Calu3 (cell line): Measurements from ENCODE around the gene ATXN7L1. TPM values are rescaled to one million over a fixed set of nuclear protein-coding genes. Genes with fewer than 3 reads are reported as not detected.

Experiments
- BruUV-seq: library from RNA; stranded (reverse); fragments of 400-500 nt; replicated peaks from 2 replicates; lab custom pipeline; 2021; lab: Mats Ljungman, UMichigan
- CTCF ChIA-PET: fragments of 300-600 bp; sonication (Branson Sonifier 250); formaldehyde crosslinking; loops from one replicate; lab custom pipeline; 2022; ENCODE audit warnings: antibody characterized with exemption; lab: Charles Lee
- DNase-seq: peaks from one replicate; pipeline ENCODE4 v3.0.0; 2022
- H3K27ac Mint-ChIP-seq: one replicate; pipeline ENCODE4 v1.8.0; 2022; ENCODE audit warnings: mixed read lengths; ENCODE audit not compliant: unreplicated experiment
- H3K27me3 Mint-ChIP-seq: one replicate; pipeline ENCODE4 v1.8.0; 2022; ENCODE audit warnings: mixed read lengths; ENCODE audit not compliant: unreplicated experiment
- H3K36me3 Mint-ChIP-seq: one replicate; pipeline ENCODE4 v1.8.0; 2022; ENCODE audit warnings: mild to moderate bottlenecking, moderate library complexity, mixed read lengths; ENCODE audit not compliant: insufficient read depth, unreplicated experiment
- H3K4me1 Mint-ChIP-seq: one replicate; pipeline ENCODE4 v1.8.0; 2022; ENCODE audit warnings: mild to moderate bottlenecking, low read depth, mixed read lengths; ENCODE audit not compliant: unreplicated experiment
- H3K4me3 Mint-ChIP-seq: one replicate; pipeline ENCODE4 v1.8.0; 2022; ENCODE audit warnings: mild to moderate bottlenecking, low read depth, moderate library complexity, mixed read lengths; ENCODE audit not compliant: unreplicated experiment
- H3K9me3 Mint-ChIP-seq: one replicate; pipeline ENCODE4 v1.8.0; 2022; ENCODE audit warnings: low read depth, mixed read lengths; ENCODE audit not compliant: unreplicated experiment
- CTCF ChIP-seq: fragments of 200-600 bp; IDR thresholded peaks from one replicate; pipeline ENCODE4 v1.8.0; 2022; ENCODE audit warnings: antibody characterized with exemption; ENCODE audit not compliant: unreplicated experiment
- intact Hi-C: fragments of 100-400 bp; cut with micrococcal nuclease; formaldehyde crosslinking; loops from one replicate; pipeline ENCODE4 v1.10.0; 2022; ENCODE audit not compliant: unreplicated experiment
- total RNA-seq: library from RNA; stranded (reverse); gene quantifications from 2 replicates; pipeline ENCODE4 v1.2.3, GENCODE V29; 2022

Gene ATXN7L1
- total RNA-seq, 1 experiment from 2014 or later, result 12.0 TPM

- CTCF ChIA-PET, result no interaction called here
- H3K36me3 Mint-ChIP-seq, result peaks cover 4% of the 10 kb centered on the region
- DNase-seq, result no peak
- no peaks in the 10 kb centered on the region for H3K27me3 Mint-ChIP-seq
- H3K9me3 Mint-ChIP-seq, result peaks cover 4% of the 10 kb centered on the region
- H3K4me1 Mint-ChIP-seq, result no peaks in the 10 kb centered on the region
- no peak for TF ChIP-seq CTCF
- H3K4me3 Mint-ChIP-seq, result no peak overlapping the region
- H3K27ac Mint-ChIP-seq, result no peak overlapping the region
- BruUV-seq, result no TSS peak
- intact Hi-C loops, result no loop called here
Measured at GRCh38 chr7:105911961-105912575, 35.7 kb upstream of the ATXN7L1 start.

- CTCF ChIA-PET, result interaction anchor here (0.6 kb wide), 2 partner anchors 55 to 74 kb away, joined by 3 to 4 read pairs; no protein-coding TSS in a partner anchor
- no peak overlapping the region for H3K4me3 Mint-ChIP-seq
Measured at GRCh38 chr7:105910172-105910571, 33.8 kb upstream of the ATXN7L1 start.

GRCh38 chr7:105909742-105910141 lies 33.3 kb upstream of the ATXN7L1 start:
- CTCF ChIA-PET, result interaction anchor here (0.6 kb wide), 1 partner anchor 55 kb away, joined by 3 read pairs; no protein-coding TSS in a partner anchor
- peaks cover 4% of the 10 kb centered on the region for H3K9me3 Mint-ChIP-seq
- no peaks in the 10 kb centered on the region for H3K27me3 Mint-ChIP-seq
- no peaks in the 10 kb centered on the region for H3K4me1 Mint-ChIP-seq
- intact Hi-C loops, result no loop called here
- H3K4me3 Mint-ChIP-seq, result no peak overlapping the region
- BruUV-seq, result no TSS peak
- no peak for TF ChIP-seq CTCF
- no peak for DNase-seq
- peaks cover 4% of the 10 kb centered on the region for H3K36me3 Mint-ChIP-seq
- H3K27ac Mint-ChIP-seq, result no peak overlapping the region

More at GRCh38 chr7:105910172-105910571, 33.8 kb upstream of the ATXN7L1 start:
- Mint-ChIP-seq H3K36me3 (peaks cover 4% of the 10 kb centered on the region), H3K4me1 (no peaks in the 10 kb centered on the region), H3K27me3 (no peaks in the 10 kb centered on the region), H3K27ac (no peak overlapping the region), H3K9me3 (peaks cover 4% of the 10 kb centered on the region)
- no TSS peak for BruUV-seq
- intact Hi-C loops, result no loop called here
- TF ChIP-seq CTCF, result no peak
- no peak for DNase-seq

- H3K27me3 Mint-ChIP-seq, result no peaks in the 10 kb centered on the region
- no TSS peak for BruUV-seq
- H3K4me3 Mint-ChIP-seq, result no peak overlapping the region
- no peak for DNase-seq
- intact Hi-C loops, result no loop called here
- H3K36me3 Mint-ChIP-seq, result peaks cover 4% of the 10 kb centered on the region
- no peaks in the 10 kb centered on the region for H3K4me1 Mint-ChIP-seq
- H3K27ac Mint-ChIP-seq, result no peak overlapping the region
- no peak for TF ChIP-seq CTCF
- CTCF ChIA-PET, result interaction anchor here (0.5 kb wide), 1 partner anchor 89 kb away, joined by 3 read pairs; no protein-coding TSS in a partner anchor
- peaks cover 4% of the 10 kb centered on the region for H3K9me3 Mint-ChIP-seq
Measured at GRCh38 chr7:105907129-105907846, 30.9 kb upstream of the ATXN7L1 start.
